ENCODE measurements around the gene ITGB6. TPM values are rescaled to one million over a fixed set of nuclear protein-coding genes. Genes with fewer than 3 reads are reported as not detected.

Gene ITGB6
- total and polyA plus RNA-seq, 7 donors, result 2.1 to 24.3 (median 4.8) TPM

DNA sequence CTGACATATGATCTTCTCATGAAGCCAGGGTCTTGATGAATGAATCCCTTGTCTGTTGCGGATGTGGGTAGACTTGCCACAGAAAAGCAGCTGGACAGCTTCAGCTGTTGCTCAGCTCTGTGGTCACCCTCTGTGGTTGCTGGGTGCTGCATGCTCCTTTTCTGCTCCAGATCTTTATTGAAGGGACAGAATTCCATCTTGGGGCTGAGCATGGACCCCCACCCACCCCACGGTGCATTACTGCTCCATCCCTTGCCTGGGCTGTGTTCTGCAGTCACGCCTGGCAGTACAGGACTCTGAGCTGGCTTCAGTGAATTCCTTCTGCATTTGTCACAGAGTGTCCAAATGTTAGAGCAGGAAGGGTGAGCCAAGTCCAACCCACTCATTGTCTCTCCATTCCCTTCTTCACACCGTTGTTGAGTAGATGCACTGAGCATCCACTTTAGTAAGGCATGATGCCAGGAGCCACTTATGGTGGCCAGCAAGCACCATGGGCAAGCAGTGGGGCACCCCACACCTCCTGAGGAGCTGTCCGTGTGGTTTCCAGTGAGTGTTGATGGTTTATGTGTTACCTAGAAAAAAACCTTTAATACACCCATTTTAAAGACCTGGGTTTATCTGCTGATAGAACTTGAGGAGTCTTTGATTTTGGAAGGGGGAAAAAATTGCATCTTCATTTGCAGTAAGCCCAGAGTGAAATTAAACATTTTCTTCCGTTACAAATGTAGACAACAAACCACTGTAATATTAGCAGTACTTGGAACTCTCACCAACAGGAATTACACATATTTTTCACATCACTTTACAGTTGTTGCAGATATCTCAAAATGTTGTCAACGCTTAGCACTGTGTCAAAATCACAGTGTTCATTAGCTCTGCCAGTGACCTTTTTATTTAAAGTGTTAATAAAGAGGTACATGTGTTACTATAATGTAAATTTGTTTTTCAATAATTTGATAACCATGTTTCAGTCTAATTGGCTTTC, 14.7 kb upstream of the ITGB6 start:
- WGBS, 3 donors, result 15 to 33% (median 23%) methylated on average over 7 of the region's 7 CpGs
- Histone ChIP-seq H3K4me3 (no peak overlapping the region), H3K27me3 (ENCODE audit: insufficient read depth in 3 of 3, low read length in 2 of 3) (no peaks in the 10 kb centered on the region), H3K4me1 (peaks cover 42% of the 10 kb centered on the region), H3K9me3 (no peaks in the 10 kb centered on the region), H3K27ac (peak overlapping the region; percentile 69), H3K36me3 (ENCODE audit: insufficient read depth in 1 of 2, low read depth in 1 of 2) (no peaks in the 10 kb centered on the region)
- no peak for TF ChIP-seq CTCF (IDR thresholded peaks at IDR 0.05)
- ATAC-seq (peak; percentile 85 to 93 (median 93)), DNase-seq (peak; percentile 24 to 55)
- intact Hi-C loops (cut with DNase I), result loop anchor here in 1 of 2 donors (5.0 kb wide), 1 partner anchor 38 kb away; no protein-coding TSS in a partner anchor

DNA sequence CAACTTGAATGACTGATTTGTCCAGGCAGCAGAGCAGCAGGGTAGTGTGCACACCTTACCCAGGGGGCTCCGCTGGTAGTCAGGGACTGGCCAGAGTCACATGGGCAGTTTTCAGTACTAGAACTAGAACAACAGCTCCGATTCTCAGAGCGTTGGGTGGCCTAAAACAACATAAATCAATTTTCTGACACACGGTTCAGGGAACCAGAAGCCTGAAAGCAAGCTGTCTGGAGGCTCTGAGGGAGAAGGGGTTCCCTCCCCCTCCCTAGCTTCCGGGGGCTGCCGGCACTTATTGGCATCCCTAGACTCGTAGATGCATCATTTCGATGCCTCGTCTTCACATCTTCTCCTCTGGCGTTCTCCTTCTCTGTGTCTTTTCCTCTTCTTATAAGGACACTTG, 13.4 kb upstream of the ITGB6 start:
- intact Hi-C loops (cut with DNase I), result no loop called here
- H3K27ac ChIP-seq, result peak overlapping the region; percentile 69
- peaks cover 51% of the 10 kb centered on the region for H3K4me1 ChIP-seq
- no peak for DNase-seq
- no peak for TF ChIP-seq CTCF (IDR thresholded peaks at IDR 0.05)
- H3K4me3 ChIP-seq, result no peak overlapping the region
- peak in 3 of 4 donors; percentile 6 to 19 (median 15) for ATAC-seq
- no peaks in the 10 kb centered on the region for H3K27me3 ChIP-seq (ENCODE audit: insufficient read depth in 3 of 3, low read length in 2 of 3)
- no peaks in the 10 kb centered on the region for H3K36me3 ChIP-seq (ENCODE audit: insufficient read depth in 1 of 2, low read depth in 1 of 2)
- no peaks in the 10 kb centered on the region for H3K9me3 ChIP-seq
- WGBS, 3 donors, result 63 to 73% (median 63%) methylated on average over 10 of the region's 10 CpGs

- intact Hi-C loops (cut with DNase I), result loop anchor here in 1 of 2 donors (2.0 kb wide), 1 partner anchor 42 kb away; no protein-coding TSS in a partner anchor
- peak; percentile 46 to 63 (median 56) for ATAC-seq
- Histone ChIP-seq H3K4me3 (no peak overlapping the region), H3K27me3 (ENCODE audit: insufficient read depth in 3 of 3, low read length in 2 of 3) (no peaks in the 10 kb centered on the region), H3K9me3 (no peaks in the 10 kb centered on the region), H3K36me3 (ENCODE audit: insufficient read depth in 1 of 2, low read depth in 1 of 2) (no peaks in the 10 kb centered on the region), H3K27ac (peak overlapping the region; percentile 85), H3K4me1 (peaks cover 65% of the 10 kb centered on the region)
- TF ChIP-seq CTCF (IDR thresholded peaks at IDR 0.05), result peak; percentile 74
- 59 to 63% (median 63%) methylated on average over 11 of the region's 11 CpGs for WGBS, 3 donors
- DNase-seq, result peak; percentile 70 to 80
Measured at GRCh38 chr2:160210599-160211138, 10.6 kb upstream of the ITGB6 start.

DNA sequence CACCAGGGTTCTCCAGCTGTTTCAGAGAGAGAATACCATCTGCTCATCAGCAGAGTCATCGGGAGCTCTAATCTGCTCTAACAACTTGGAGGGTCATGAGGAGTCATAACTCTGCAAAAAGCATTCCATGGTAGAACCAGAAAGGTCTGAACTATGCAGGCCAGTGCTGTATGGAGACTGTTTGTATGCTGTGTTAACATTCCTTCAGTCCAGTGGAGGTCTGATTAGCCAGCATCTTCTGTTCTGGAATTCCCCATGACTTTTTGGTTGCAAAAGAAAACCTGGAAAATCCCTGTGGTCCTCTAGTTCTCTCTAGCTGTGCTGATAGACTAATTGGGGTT, 9.4 kb upstream of the ITGB6 start:
- H3K27ac ChIP-seq, result peak overlapping the region; percentile 85
- TF ChIP-seq CTCF (IDR thresholded peaks at IDR 0.05), result no peak

More for the DNA sequence above, 9.4 kb upstream of the ITGB6 start:
- H3K36me3 ChIP-seq (ENCODE audit: insufficient read depth in 1 of 2, low read depth in 1 of 2), result no peaks in the 10 kb centered on the region
- no peaks in the 10 kb centered on the region for H3K9me3 ChIP-seq
- DNase-seq (no peak), ATAC-seq (no peak)
- no peaks in the 10 kb centered on the region for H3K27me3 ChIP-seq (ENCODE audit: insufficient read depth in 3 of 3, low read length in 2 of 3)
- intact Hi-C loops (cut with DNase I), result no loop called here
- H3K4me3 ChIP-seq, result no peak overlapping the region
- 26 to 48% (median 33%) methylated on average over 1 of the region's 1 CpG for WGBS, 3 donors
- peaks cover 64% of the 10 kb centered on the region for H3K4me1 ChIP-seq

Measured in psoas muscle (tissue), 8 donors.